HL-60 (cell line): ENCODE results near the gene MEIS1.
"Not testable (repeated sequence)": the region's sequence is repeated elsewhere in the genome, so short reads cannot be mapped to it uniquely, and the experiment has no call there.

ENCODE experiments used
- DNase-seq, 2 experiments: peaks; one replicate each; pipeline ENCODE4 v3.0.0-alpha.2; 2010 to 2020; ENCODE audit warnings: low read depth in 1 of 2, low spot score in 1 of 2
- H3K27ac ChIP-seq: fragments of 250-450 bp; sonication (Bioruptor Pico); replicated peaks from 2 replicates; pipeline ENCODE4 v1.5.1; 2020; ENCODE audit warnings: mild to moderate bottlenecking, moderate library complexity
- H3K27me3 ChIP-seq: fragments of 250-450 bp; sonication (Bioruptor Pico); 2 replicates; pipeline ENCODE4 v1.5.1; 2021; ENCODE audit warnings: mild to moderate bottlenecking, moderate library complexity; ENCODE audit not compliant: insufficient read depth, poor library complexity, severe bottlenecking
- H3K4me3 ChIP-seq: replicated peaks from 2 replicates; pipeline ENCODE4 v1.5.1; 2011; ENCODE audit warnings: mild to moderate bottlenecking, control low read depth, low read length; ENCODE audit not compliant: insufficient read depth
- GABPA ChIP-seq: IDR thresholded peaks from 2 replicates; pipeline ENCODE4 v1.6.1; 2012; ENCODE audit warnings: low read depth
- POLR2AphosphoS5 ChIP-seq: IDR thresholded peaks from 2 replicates; pipeline ENCODE4 v1.6.1; 2012; ENCODE audit warnings: low read depth
- SPI1 ChIP-seq: IDR thresholded peaks from 2 replicates; pipeline ENCODE4 v1.6.1; 2012; ENCODE audit warnings: low read depth, mild to moderate bottlenecking, borderline replicate concordance
- TF ChIP-seq, protein P1 (sequence below): IDR thresholded peaks from one replicate; pipeline ENCODE4 v1.5.1; 2011; ENCODE audit warnings: low read length, control low read depth, inconsistent platforms; ENCODE audit not compliant: insufficient read depth
- TF ChIP-seq, protein P2 (sequence below): IDR thresholded peaks from 2 replicates; pipeline ENCODE4 v1.6.1; 2012; ENCODE audit warnings: low read depth; ENCODE audit not compliant: insufficient replicate concordance

Gene MEIS1

DNA sequence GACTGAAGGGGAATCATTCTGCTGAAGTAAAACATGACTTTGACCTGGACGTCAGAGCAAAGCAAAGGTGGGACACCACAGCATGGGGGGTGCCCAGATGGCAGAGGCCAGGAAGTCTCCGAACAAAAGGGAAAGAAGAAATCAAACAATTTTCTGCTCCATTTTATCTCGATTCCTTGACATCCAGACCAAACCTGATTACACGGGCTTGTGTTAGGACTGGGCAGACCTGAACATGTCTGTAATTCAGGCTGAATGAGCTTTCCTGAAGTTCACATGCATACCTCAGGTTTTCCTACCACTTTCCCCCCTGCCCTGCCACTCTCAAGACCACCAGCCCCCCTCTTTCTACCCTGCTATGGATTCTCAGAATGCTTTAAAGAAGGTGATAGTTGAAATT lies 44.8 kb upstream of the MEIS1 start:
- TF ChIP-seq POLR2AphosphoS5 (no peak), GABPA (no peak), SPI1 (no peak)
- TF ChIP-seq, protein P1, sequence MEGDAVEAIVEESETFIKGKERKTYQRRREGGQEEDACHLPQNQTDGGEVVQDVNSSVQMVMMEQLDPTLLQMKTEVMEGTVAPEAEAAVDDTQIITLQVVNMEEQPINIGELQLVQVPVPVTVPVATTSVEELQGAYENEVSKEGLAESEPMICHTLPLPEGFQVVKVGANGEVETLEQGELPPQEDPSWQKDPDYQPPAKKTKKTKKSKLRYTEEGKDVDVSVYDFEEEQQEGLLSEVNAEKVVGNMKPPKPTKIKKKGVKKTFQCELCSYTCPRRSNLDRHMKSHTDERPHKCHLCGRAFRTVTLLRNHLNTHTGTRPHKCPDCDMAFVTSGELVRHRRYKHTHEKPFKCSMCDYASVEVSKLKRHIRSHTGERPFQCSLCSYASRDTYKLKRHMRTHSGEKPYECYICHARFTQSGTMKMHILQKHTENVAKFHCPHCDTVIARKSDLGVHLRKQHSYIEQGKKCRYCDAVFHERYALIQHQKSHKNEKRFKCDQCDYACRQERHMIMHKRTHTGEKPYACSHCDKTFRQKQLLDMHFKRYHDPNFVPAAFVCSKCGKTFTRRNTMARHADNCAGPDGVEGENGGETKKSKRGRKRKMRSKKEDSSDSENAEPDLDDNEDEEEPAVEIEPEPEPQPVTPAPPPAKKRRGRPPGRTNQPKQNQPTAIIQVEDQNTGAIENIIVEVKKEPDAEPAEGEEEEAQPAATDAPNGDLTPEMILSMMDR: no peak
- TF ChIP-seq, protein P2, sequence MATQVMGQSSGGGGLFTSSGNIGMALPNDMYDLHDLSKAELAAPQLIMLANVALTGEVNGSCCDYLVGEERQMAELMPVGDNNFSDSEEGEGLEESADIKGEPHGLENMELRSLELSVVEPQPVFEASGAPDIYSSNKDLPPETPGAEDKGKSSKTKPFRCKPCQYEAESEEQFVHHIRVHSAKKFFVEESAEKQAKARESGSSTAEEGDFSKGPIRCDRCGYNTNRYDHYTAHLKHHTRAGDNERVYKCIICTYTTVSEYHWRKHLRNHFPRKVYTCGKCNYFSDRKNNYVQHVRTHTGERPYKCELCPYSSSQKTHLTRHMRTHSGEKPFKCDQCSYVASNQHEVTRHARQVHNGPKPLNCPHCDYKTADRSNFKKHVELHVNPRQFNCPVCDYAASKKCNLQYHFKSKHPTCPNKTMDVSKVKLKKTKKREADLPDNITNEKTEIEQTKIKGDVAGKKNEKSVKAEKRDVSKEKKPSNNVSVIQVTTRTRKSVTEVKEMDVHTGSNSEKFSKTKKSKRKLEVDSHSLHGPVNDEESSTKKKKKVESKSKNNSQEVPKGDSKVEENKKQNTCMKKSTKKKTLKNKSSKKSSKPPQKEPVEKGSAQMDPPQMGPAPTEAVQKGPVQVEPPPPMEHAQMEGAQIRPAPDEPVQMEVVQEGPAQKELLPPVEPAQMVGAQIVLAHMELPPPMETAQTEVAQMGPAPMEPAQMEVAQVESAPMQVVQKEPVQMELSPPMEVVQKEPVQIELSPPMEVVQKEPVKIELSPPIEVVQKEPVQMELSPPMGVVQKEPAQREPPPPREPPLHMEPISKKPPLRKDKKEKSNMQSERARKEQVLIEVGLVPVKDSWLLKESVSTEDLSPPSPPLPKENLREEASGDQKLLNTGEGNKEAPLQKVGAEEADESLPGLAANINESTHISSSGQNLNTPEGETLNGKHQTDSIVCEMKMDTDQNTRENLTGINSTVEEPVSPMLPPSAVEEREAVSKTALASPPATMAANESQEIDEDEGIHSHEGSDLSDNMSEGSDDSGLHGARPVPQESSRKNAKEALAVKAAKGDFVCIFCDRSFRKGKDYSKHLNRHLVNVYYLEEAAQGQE: no peak
- Histone ChIP-seq H3K4me3 (no peak overlapping the region), H3K27ac (no peak overlapping the region), H3K27me3 (no peaks in the 10 kb centered on the region)
- DNase-seq: no peak

DNA sequence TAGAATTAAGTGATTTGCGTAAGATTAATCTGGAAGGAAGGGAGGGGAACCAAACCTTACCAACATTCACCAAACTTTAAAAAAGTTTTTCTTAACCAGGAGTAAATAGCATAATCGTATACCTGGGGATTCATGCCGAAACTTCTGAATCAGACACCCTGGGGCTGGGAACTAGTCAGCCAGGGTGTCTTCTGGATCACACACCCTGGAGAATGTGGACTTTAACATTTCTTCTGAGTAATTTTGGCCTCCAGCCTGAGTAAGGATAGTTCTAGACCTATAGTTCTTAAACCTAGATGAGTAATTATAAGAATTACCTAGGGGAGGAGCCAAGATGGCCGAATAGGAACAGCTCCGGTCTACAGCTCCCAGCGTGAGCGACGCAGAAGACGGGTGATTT lies 44.1 kb upstream of the MEIS1 start:
- Histone ChIP-seq H3K27ac (no peak overlapping the region), H3K4me3 (no peak overlapping the region), H3K27me3 (no peaks in the 10 kb centered on the region)
- DNase-seq: no peak
- TF ChIP-seq GABPA: no peak
- TF ChIP-seq, protein P2: no peak
- TF ChIP-seq, protein P1: no peak
- TF ChIP-seq POLR2AphosphoS5: no peak

DNA sequence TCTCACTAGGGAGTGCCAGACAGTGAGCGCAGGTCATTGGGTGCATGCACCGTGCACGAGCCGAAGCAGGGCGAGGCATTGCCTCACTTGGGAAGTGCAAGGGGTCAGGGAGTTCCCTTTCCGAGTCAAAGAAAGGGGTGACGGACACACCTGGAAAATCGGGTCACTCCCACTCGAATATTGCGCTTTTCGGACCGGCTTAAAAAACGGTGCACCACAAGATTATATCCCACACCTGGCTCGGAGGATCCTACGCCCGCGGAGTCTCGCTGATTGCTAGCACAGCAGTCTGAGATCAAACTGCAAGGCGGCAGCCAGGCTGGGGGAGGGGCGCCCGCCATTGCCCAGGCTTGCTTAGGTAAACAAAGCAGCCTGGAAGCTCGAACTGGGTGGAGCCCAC lies 43.7 kb upstream of the MEIS1 start:
- not testable (repeated sequence) for DNase-seq, H3K27me3 ChIP-seq, H3K27ac ChIP-seq, H3K4me3 ChIP-seq

DNA sequence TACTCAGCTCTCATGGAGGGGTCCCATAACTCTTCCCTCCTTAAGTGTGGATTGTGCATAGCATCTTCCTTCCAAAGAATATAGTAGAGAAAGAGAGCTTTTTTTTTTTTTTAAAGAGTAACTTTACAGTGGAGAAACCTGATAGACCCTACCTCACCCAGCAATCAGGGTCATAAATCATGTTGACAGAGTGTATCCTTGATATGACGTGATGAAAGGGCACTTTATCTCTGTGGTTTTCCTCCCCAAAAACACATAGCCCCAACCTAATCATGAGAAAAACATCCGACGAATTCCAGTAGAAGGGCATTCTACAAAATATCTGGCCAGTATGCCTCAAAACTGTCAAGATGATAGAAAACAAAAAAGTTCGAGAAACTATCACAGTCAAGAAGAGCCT lies 29.5 kb upstream of the MEIS1 start:
- no peak overlapping the region for H3K4me3 ChIP-seq
- H3K27me3 ChIP-seq: no peaks in the 10 kb centered on the region
- TF ChIP-seq, protein P1: no peak
- TF ChIP-seq POLR2AphosphoS5 (no peak), GABPA (no peak), SPI1 (no peak)
- TF ChIP-seq, protein P2: no peak
- H3K27ac ChIP-seq: no peak overlapping the region
- no peak for DNase-seq
